HCT116 (cell line): ENCODE data around the gene SF3B4. TPM values are rescaled to one million over a fixed set of nuclear protein-coding genes. Genes with fewer than 3 reads are reported as not detected.

Experiments
- ATAC-seq: fragments of 200-7000 bp; cut with Tn5 transposase; 2 replicates; pipeline ENCODE4 v1.9.1; 2020; ENCODE audit warnings: mild to moderate bottlenecking, moderate library complexity
- Bru-seq: library from RNA; stranded (reverse); fragments of 400-500 nt; gene quantifications from one replicate; lab custom pipeline; 2021; lab: Mats Ljungman, UMichigan
- BruChase-seq, 2 experiments: library from RNA; stranded (reverse); fragments of 400-500 nt; gene quantifications; one replicate each; lab custom pipeline; 2021; lab: Mats Ljungman, UMichigan
- BruUV-seq: library from RNA; stranded (reverse); fragments of 400-500 nt; replicated peaks from 2 replicates; lab custom pipeline; 2021; lab: Mats Ljungman, UMichigan
- CTCF ChIA-PET: fragments of 300-600 bp; sonication (Branson Sonifier 250); formaldehyde crosslinking; loops from one replicate; lab custom pipeline; 2021; ENCODE audit warnings: antibody characterized with exemption; lab: Charles Lee
- POLR2A ChIA-PET: fragments of 300-600, 350-600 bp; sonication (Branson Sonifier 250); formaldehyde crosslinking; loops from one replicate; lab custom pipeline; 2021; ENCODE audit warnings: antibody characterized with exemption; lab: Charles Lee
- RAD21 ChIA-PET, 2 experiments: fragments of 300-600 bp; sonication (Branson Sonifier 250); formaldehyde crosslinking; loops; one replicate each; lab custom pipeline; 2023; ENCODE audit warnings: low total read pairs in 2 of 2; ENCODE audit not compliant: uncharacterized antibody in 2 of 2, unreplicated experiment in 2 of 2, low non-redundant PET in 1 of 2; lab: Charles Lee
- DNase-seq: peaks from one replicate; pipeline ENCODE4 v3.0.0-alpha.2; 2010; ENCODE audit warnings: low read depth, low spot score
- H2AFZ ChIP-seq: fragments of 200-600 bp; shearing (Covaris generic), sonication (generic); 2 replicates; pipeline ENCODE4 v1.6.1; 2017; ENCODE audit warnings: low read depth, mixed run types, mixed read lengths, antibody characterized with exemption, low read length; ENCODE audit not compliant: poor library complexity, severe bottlenecking
- H3K27ac ChIP-seq: 2 replicates; pipeline ENCODE4 v1.5.1; 2012; ENCODE audit warnings: low read depth, low read length
- H3K27me3 ChIP-seq: fragments of 200-600 bp; sonication (generic); 2 replicates; pipeline ENCODE4 v1.6.1; 2016; ENCODE audit warnings: mixed run types, low read length, mixed read lengths; ENCODE audit not compliant: insufficient read depth
- H3K36me3 ChIP-seq, 2 experiments: fragments of 200-500 bp in 1 of 2; fragments of 200-600 bp in 1 of 2; sonication (Bioruptor generic) in 1 of 2; sonication (generic) in 1 of 2; 2 replicates each; pipeline versions ENCODE4 v1.5.1 to v1.6.1; 2014 to 2016; ENCODE audit warnings: low read length in 2 of 2, inconsistent platforms in 1 of 2, mixed read lengths in 1 of 2, mixed run types in 1 of 2; ENCODE audit not compliant: insufficient read depth in 2 of 2, control insufficient read depth in 1 of 2
- H3K4me1 ChIP-seq, 2 experiments: fragments of 200-600 bp in 1 of 2; sonication (generic) in 1 of 2; 2 replicates each; pipeline versions ENCODE4 v1.5.1 to v1.6.1; 2012 to 2017; ENCODE audit warnings: low read length in 2 of 2, inconsistent platforms in 1 of 2, mild to moderate bottlenecking in 1 of 2, mixed read lengths in 1 of 2, mixed run types in 1 of 2, moderate library complexity in 1 of 2; ENCODE audit not compliant: insufficient read depth in 2 of 2, control insufficient read depth in 1 of 2
- H3K4me2 ChIP-seq: fragments of 200-600 bp; sonication (generic); 2 replicates; pipeline ENCODE4 v1.6.1; 2017; ENCODE audit warnings: mixed run types, low read length, mixed read lengths
- H3K4me3 ChIP-seq, 2 experiments: fragments of 200-600 bp in 1 of 2; sonication (generic) in 1 of 2; replicated peaks in 1 of 2; 2 replicates each; pipeline ENCODE4 v1.5.1; 2011 to 2016; ENCODE audit warnings: low read length in 2 of 2, control low read depth in 1 of 2, low read depth in 1 of 2, mild to moderate bottlenecking in 1 of 2, mixed read lengths in 1 of 2, mixed run types in 1 of 2
- H3K79me2 ChIP-seq: fragments of 200-600 bp; sonication (generic); 2 replicates; pipeline ENCODE4 v1.6.1; 2017; ENCODE audit warnings: mild to moderate bottlenecking, mixed run types, low read length, moderate library complexity, mixed read lengths; ENCODE audit not compliant: insufficient read depth
- H3K9ac ChIP-seq: fragments of 200-600 bp; sonication (generic); 2 replicates; pipeline ENCODE4 v1.6.1; 2016; ENCODE audit warnings: low read length, mixed read lengths
- H3K9me2 ChIP-seq: fragments of 200-600 bp; sonication (generic), shearing (Covaris generic); 2 replicates; pipeline ENCODE4 v1.6.1; 2017; ENCODE audit warnings: mixed run types, mild to moderate bottlenecking, moderate library complexity; ENCODE audit not compliant: insufficient read depth
- H3K9me3 ChIP-seq, 2 experiments: fragments of 200-500 bp in 1 of 2; fragments of 200-600 bp in 1 of 2; sonication (Bioruptor generic) in 1 of 2; sonication (generic) in 1 of 2; 2 replicates each; pipeline ENCODE4 v1.6.1; 2014 to 2017; ENCODE audit warnings: low read length in 2 of 2, mixed read lengths in 2 of 2, inconsistent platforms in 1 of 2, low read depth in 1 of 2, mild to moderate bottlenecking in 1 of 2, mixed run types in 1 of 2, moderate library complexity in 1 of 2; ENCODE audit not compliant: control insufficient read depth in 1 of 2, insufficient read depth in 1 of 2
- H4K20me1 ChIP-seq: fragments of 200-600 bp; sonication (generic), shearing (Covaris generic); 2 replicates; pipeline ENCODE4 v1.6.1; 2017; ENCODE audit warnings: mixed run types, mild to moderate bottlenecking, moderate library complexity; ENCODE audit not compliant: insufficient read depth
- CBX3 ChIP-seq: IDR thresholded peaks from 2 replicates; pipeline ENCODE4 v1.6.1; 2012; ENCODE audit warnings: low read depth
- EGR1 ChIP-seq: IDR thresholded peaks from 2 replicates; pipeline ENCODE4 v1.6.1; 2012; ENCODE audit warnings: low read depth
- ELF1 ChIP-seq: IDR thresholded peaks from 2 replicates; pipeline ENCODE4 v1.6.1; 2012; ENCODE audit warnings: low read depth, borderline replicate concordance
- EZH2 ChIP-seq: fragments of 200-600 bp; sonication (generic); IDR thresholded peaks from 2 replicates; pipeline ENCODE4 v1.6.1; 2017; ENCODE audit warnings: antibody characterized with exemption, mixed run types
- EZH2phosphoT487 ChIP-seq: fragments of 200-600 bp; IDR thresholded peaks from 2 replicates; pipeline ENCODE4 v1.6.1; 2018; ENCODE audit warnings: antibody characterized with exemption, borderline replicate concordance
- FOSL1 ChIP-seq: IDR thresholded peaks from 2 replicates; pipeline ENCODE4 v1.6.1; 2012; ENCODE audit warnings: low read depth
- POLR2A ChIP-seq: IDR thresholded peaks from 2 replicates; pipeline ENCODE4 v1.7.0; 2011; ENCODE audit warnings: borderline replicate concordance; ENCODE audit not compliant: insufficient read depth, insufficient read length; ENCODE audit errors: extremely low read depth
- POLR2AphosphoS5 ChIP-seq: IDR thresholded peaks from 2 replicates; pipeline ENCODE4 v1.6.1; 2011; ENCODE audit warnings: mild to moderate bottlenecking, low read depth, low read length, moderate library complexity
- RAD21 ChIP-seq: IDR thresholded peaks from 2 replicates; pipeline ENCODE4 v1.6.1; 2012; ENCODE audit warnings: low read depth, mild to moderate bottlenecking
- SIN3A ChIP-seq: IDR thresholded peaks from 2 replicates; pipeline ENCODE4 v1.6.1; 2012; ENCODE audit warnings: low read depth
- SP1 ChIP-seq: IDR thresholded peaks from 2 replicates; pipeline ENCODE4 v1.6.1; 2012; ENCODE audit warnings: low read depth
- SRF ChIP-seq: IDR thresholded peaks from 2 replicates; pipeline ENCODE4 v1.6.1; 2012; ENCODE audit warnings: low read depth
- TCF7L2 ChIP-seq: IDR thresholded peaks from 2 replicates; pipeline ENCODE4 v1.7.0; 2011; ENCODE audit warnings: borderline replicate concordance, inconsistent platforms; ENCODE audit not compliant: insufficient read depth, insufficient read length; ENCODE audit errors: extremely low read depth
- YY1 ChIP-seq: IDR thresholded peaks from 2 replicates; pipeline ENCODE4 v1.6.1; 2011; ENCODE audit warnings: low read length, low read depth, moderate library complexity, mild to moderate bottlenecking; ENCODE audit not compliant: insufficient replicate concordance; ENCODE audit errors: extremely low read depth
- ZFX ChIP-seq: fragments of 450-650 bp; IDR thresholded peaks from 2 replicates; pipeline ENCODE4 v1.6.1; 2017
- intact Hi-C: fragments of 100-400 bp; cut with micrococcal nuclease; formaldehyde crosslinking; loops from 2 replicates; pipeline ENCODE4 v1.10.0; 2022
- long read RNA-seq: library from polyadenylated mRNA; unstranded; transcript quantifications from one replicate; pipeline ENCODE4 v2.0.0, GENCODE V29; 2021; ENCODE audit not compliant: unreplicated experiment
- polyA plus RNA-seq: library from polyadenylated mRNA; unstranded; fragments of >200 nt; gene quantifications from 2 replicates; pipeline ENCODE4 v1.2.1, GENCODE V29; 2012; ENCODE audit warnings: missing spikeins
- total RNA-seq: library from RNA; stranded (reverse); gene quantifications from one replicate; pipeline ENCODE4 v1.2.1, GENCODE V29; 2021; ENCODE audit not compliant: unreplicated experiment
- TF ChIP-seq, protein P1 (sequence below): IDR thresholded peaks from 2 replicates; pipeline ENCODE4 v1.6.1; 2012; ENCODE audit warnings: low read depth
- TF ChIP-seq, protein P2 (sequence below), 3 experiments: fragments of 200-600 bp in 1 of 3; sonication (generic) in 1 of 3; IDR thresholded peaks in 2 of 3; conservative IDR thresholded peaks in 1 of 3; 2 replicates each; pipeline ENCODE4 v1.5.1; 2012 to 2017; ENCODE audit warnings: low read depth in 2 of 3, low read length in 2 of 3, antibody characterized with exemption in 1 of 3, borderline replicate concordance in 1 of 3, control low read depth in 1 of 3, mild to moderate bottlenecking in 1 of 3, mixed read lengths in 1 of 3, mixed run types in 1 of 3, moderate library complexity in 1 of 3; ENCODE audit not compliant: insufficient read depth in 1 of 3
- TF ChIP-seq, protein P3 (sequence below): IDR thresholded peaks from 2 replicates; pipeline ENCODE4 v1.6.1; 2012

The SF3B4 gene, protein sequence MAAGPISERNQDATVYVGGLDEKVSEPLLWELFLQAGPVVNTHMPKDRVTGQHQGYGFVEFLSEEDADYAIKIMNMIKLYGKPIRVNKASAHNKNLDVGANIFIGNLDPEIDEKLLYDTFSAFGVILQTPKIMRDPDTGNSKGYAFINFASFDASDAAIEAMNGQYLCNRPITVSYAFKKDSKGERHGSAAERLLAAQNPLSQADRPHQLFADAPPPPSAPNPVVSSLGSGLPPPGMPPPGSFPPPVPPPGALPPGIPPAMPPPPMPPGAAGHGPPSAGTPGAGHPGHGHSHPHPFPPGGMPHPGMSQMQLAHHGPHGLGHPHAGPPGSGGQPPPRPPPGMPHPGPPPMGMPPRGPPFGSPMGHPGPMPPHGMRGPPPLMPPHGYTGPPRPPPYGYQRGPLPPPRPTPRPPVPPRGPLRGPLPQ
- total RNA-seq (88.5 TPM), Bru-seq, nascent RNA (percentile 96 among the genes with signal in this experiment), BruChase-seq, experiment 1, labeled RNA remaining after a 6-hour chase (percentile 95 among the genes with signal in this experiment), BruChase-seq, experiment 2, labeled RNA remaining after a 2-hour chase (percentile 97 among the genes with signal in this experiment)
- 57.4 and 62.4 TPM in 2 replicates for polyA plus RNA-seq
- long read RNA-seq, transcript SF3B4-201 (6 exons, 2,085 nt) = major isoform, 69 of 89 reads
- long read RNA-seq, partial matches to known transcripts = 18 of 89 reads
- long read RNA-seq, other reads (novel, unspliced or antisense) = 2 of 89 reads

DNA sequence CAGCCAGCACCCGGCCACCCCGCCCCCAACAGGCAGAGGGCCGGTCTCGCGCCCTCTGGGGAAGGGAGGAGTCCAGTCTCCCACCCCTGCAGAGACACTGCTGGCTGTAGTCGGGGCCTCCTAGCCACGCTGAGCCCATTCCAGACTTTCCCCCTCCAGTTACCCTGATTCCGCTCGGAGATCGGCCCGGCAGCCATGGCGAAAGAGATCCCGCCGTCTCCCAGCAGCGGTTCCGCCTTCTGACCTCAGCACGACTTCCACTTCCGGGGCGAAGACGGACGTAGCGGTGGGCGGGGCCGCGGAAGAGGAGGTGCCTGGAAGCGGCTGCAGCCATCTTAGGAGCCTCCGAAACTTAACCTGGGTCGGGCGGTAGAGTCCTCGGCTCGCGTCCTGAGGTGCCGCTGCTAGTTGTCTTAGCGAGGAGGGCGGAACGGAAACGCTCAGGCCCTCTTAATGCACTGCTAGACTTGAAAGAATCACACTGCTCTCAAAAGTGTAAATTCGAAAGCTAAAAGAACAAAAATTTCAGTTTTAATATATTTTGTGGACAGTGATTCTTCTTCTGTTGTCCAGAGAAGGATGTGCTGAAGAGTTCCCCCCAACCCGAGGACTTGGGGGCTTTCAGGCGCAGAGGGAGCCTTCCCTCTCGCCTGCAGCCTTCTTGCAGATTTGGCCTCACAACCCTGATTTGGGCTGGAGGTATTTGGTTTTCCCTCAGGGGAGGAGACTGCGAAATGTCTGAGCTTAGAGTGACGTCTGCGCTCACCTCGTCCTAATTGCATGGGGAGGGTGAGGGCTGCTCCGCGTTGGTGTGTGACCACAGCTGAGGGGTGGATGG, at the start of gene SF3B4:
Gene SF3B4 (minus strand): TSS at position 241 of the 838 bp plus-strand sequence. CDS start 44 bp downstream, at position 197.
- POLR2A ChIA-PET = interaction anchor here (0.7 to 2.5 kb wide), 4 partner anchors 11 to 40 kb away, joined by 3 to 29 read pairs (median 13); a partner anchor contains a TSS
- peaks cover 44% of the 10 kb centered on the region for H3K79me2 ChIP-seq
- TF ChIP-seq, protein P1, sequence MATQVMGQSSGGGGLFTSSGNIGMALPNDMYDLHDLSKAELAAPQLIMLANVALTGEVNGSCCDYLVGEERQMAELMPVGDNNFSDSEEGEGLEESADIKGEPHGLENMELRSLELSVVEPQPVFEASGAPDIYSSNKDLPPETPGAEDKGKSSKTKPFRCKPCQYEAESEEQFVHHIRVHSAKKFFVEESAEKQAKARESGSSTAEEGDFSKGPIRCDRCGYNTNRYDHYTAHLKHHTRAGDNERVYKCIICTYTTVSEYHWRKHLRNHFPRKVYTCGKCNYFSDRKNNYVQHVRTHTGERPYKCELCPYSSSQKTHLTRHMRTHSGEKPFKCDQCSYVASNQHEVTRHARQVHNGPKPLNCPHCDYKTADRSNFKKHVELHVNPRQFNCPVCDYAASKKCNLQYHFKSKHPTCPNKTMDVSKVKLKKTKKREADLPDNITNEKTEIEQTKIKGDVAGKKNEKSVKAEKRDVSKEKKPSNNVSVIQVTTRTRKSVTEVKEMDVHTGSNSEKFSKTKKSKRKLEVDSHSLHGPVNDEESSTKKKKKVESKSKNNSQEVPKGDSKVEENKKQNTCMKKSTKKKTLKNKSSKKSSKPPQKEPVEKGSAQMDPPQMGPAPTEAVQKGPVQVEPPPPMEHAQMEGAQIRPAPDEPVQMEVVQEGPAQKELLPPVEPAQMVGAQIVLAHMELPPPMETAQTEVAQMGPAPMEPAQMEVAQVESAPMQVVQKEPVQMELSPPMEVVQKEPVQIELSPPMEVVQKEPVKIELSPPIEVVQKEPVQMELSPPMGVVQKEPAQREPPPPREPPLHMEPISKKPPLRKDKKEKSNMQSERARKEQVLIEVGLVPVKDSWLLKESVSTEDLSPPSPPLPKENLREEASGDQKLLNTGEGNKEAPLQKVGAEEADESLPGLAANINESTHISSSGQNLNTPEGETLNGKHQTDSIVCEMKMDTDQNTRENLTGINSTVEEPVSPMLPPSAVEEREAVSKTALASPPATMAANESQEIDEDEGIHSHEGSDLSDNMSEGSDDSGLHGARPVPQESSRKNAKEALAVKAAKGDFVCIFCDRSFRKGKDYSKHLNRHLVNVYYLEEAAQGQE = no peak
- TF ChIP-seq CBX3 (no peak), ELF1 (no peak; the same call in 1 of the 2 replicates), EZH2 (no peak), SP1 (peak; percentile 65), EZH2phosphoT487 (no peak), ZFX (peak; percentile 78), SRF (no peak), FOSL1 (no peak), POLR2AphosphoS5 (peak; percentile 99), POLR2A (peak; percentile 96), YY1 (peak; percentile 96), EGR1 (peak; percentile 76), RAD21 (0 out of 2 replicates have a peak, but pooled peaks have one; percentile 6), SIN3A (peak; percentile 91), TCF7L2 (peak; percentile 16)
- TF ChIP-seq, protein P2, sequence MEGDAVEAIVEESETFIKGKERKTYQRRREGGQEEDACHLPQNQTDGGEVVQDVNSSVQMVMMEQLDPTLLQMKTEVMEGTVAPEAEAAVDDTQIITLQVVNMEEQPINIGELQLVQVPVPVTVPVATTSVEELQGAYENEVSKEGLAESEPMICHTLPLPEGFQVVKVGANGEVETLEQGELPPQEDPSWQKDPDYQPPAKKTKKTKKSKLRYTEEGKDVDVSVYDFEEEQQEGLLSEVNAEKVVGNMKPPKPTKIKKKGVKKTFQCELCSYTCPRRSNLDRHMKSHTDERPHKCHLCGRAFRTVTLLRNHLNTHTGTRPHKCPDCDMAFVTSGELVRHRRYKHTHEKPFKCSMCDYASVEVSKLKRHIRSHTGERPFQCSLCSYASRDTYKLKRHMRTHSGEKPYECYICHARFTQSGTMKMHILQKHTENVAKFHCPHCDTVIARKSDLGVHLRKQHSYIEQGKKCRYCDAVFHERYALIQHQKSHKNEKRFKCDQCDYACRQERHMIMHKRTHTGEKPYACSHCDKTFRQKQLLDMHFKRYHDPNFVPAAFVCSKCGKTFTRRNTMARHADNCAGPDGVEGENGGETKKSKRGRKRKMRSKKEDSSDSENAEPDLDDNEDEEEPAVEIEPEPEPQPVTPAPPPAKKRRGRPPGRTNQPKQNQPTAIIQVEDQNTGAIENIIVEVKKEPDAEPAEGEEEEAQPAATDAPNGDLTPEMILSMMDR (IDR thresholded peaks at IDR 0.05 in 2 of 3, conservative IDR thresholded peaks at IDR 0.05 in 1 of 3; ENCODE audit: borderline replicate concordance in 1 of 3, insufficient read depth in 1 of 3, low read depth in 2 of 3, low read length in 2 of 3) = no peak
- TF ChIP-seq, protein P3, sequence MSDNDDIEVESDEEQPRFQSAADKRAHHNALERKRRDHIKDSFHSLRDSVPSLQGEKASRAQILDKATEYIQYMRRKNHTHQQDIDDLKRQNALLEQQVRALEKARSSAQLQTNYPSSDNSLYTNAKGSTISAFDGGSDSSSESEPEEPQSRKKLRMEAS = peak; percentile 65; the same call in 1 of the 2 replicates

More for the DNA sequence above, at the start of gene SF3B4:
- ChIA-PET CTCF (no interaction called here), RAD21 (no interaction called here)
- Histone ChIP-seq H3K36me3 (peaks cover 36 to 40% of the 10 kb centered on the region in 2 experiments; a peak in 3 of 4 replicates), H4K20me1 (peaks cover 5% of the 10 kb centered on the region; the same call in 1 of the 2 replicates), H3K4me2 (peak within 1 kb of the TSS; percentile 92), H3K27me3 (no peaks in the 10 kb centered on the region), H3K9me2 (no peaks in the 10 kb centered on the region), H2AFZ (no peak within 1 kb of the TSS), H3K9ac (peak within 1 kb of the TSS; percentile 88), H3K4me1 (peaks cover 9 to 31% of the 10 kb centered on the region in 2 experiments; a peak in 3 of 4 replicates), H3K27ac (peak within 1 kb of the TSS; percentile 89), H3K9me3 (no peaks in the 10 kb centered on the region), H3K4me3 (peak within 1 kb of the TSS; percentile 89 to 99)
- DNase-seq (peak; percentile 79), ATAC-seq (peak; percentile 94)
- TSS peak; percentile 97 for BruUV-seq
- intact Hi-C loops = loop anchor here (1.0 kb wide), 1 partner anchor 39 kb away; no protein-coding TSS in a partner anchor
